Activated CD8-positive, alpha-beta memory T cell treated with anti-CD3 and anti-CD28 coated beads, Interleukin-2, amount 50 U/mL, for 24 hours (primary cell): ENCODE measurements around the gene GNG3.

Experiments used
- DNase-seq: peaks from one replicate; pipeline ENCODE4 v3.0.0-alpha.2; 2020; ENCODE audit errors: extremely low read depth

GNG3 gene

DNA sequence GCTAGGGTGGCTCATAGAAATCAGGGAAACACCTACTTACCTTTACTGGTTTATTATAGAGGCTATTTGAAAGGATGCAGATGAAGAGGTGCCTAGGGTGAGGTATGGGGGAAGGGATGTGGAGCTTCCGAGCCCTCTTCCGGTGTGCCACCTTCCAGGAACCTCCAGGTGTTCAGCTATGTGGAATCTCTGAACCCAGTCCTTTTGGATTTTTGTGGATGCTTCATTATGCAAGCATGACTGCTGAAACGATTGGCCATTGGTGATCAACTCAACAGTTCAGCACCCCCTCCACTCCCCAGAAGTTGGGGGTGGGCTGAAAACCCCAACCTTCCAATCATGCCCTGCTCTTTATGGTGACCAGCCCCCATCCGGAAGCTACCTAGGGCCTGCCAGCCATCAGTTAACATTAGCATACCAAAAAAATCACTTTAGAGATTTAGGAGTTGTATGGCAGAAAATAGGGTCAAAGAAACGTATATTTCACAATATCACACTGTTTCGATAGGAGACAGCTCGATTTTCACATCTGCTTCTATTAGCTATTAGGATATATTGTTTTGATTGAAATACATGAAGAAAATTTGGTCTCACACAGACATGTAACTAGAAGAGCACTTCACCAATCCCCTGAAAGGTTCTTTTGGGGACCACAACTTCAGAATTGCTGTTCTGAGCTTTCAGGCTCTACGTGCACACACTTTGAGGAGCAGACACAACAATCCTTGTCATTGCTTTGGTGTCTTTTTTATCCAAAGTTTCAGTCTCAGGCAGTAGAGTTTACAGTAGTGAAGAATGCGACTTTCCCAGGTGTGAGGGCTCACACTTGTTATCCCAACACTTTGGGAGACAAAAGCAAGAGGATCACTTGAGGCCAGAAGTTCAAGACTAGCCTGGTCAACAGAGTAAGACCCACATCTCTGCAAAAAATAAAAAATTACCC lies 50.6 kb downstream of the GNG3 start:
- DNase-seq = no peak
